Measurements from ENCODE around the gene PPP2R5A. TPM values are rescaled to one million over a fixed set of nuclear protein-coding genes. Genes with fewer than 3 reads are reported as not detected.

Gene PPP2R5A
- total and polyA plus RNA-seq, 2 of the 8 experiments (the other 6 are each of a cell fraction or from before 2014, with no cell fraction given) = 14.6 to 36.3 TPM

DNA sequence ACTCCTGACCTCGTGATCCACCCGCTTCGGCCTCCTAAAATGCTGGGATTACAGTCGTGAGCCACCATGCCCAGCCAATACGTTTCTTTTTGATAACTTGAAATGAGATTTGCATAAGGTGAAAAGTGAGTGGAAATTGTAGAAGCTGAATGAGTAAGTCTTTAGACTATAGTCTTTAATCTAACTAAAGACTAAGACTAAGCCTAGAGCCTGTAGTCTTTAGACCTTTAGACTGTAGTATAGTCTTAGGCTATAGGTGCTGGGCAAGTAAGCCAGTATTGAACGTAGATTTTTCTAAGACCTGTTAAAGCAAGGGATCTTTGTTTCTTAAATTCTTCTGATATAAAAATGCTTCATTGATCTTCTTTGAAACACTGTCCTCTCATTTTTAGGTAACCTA lies 12.1 kb downstream of the PPP2R5A start (continued):
- TF ChIP-seq, protein P1, sequence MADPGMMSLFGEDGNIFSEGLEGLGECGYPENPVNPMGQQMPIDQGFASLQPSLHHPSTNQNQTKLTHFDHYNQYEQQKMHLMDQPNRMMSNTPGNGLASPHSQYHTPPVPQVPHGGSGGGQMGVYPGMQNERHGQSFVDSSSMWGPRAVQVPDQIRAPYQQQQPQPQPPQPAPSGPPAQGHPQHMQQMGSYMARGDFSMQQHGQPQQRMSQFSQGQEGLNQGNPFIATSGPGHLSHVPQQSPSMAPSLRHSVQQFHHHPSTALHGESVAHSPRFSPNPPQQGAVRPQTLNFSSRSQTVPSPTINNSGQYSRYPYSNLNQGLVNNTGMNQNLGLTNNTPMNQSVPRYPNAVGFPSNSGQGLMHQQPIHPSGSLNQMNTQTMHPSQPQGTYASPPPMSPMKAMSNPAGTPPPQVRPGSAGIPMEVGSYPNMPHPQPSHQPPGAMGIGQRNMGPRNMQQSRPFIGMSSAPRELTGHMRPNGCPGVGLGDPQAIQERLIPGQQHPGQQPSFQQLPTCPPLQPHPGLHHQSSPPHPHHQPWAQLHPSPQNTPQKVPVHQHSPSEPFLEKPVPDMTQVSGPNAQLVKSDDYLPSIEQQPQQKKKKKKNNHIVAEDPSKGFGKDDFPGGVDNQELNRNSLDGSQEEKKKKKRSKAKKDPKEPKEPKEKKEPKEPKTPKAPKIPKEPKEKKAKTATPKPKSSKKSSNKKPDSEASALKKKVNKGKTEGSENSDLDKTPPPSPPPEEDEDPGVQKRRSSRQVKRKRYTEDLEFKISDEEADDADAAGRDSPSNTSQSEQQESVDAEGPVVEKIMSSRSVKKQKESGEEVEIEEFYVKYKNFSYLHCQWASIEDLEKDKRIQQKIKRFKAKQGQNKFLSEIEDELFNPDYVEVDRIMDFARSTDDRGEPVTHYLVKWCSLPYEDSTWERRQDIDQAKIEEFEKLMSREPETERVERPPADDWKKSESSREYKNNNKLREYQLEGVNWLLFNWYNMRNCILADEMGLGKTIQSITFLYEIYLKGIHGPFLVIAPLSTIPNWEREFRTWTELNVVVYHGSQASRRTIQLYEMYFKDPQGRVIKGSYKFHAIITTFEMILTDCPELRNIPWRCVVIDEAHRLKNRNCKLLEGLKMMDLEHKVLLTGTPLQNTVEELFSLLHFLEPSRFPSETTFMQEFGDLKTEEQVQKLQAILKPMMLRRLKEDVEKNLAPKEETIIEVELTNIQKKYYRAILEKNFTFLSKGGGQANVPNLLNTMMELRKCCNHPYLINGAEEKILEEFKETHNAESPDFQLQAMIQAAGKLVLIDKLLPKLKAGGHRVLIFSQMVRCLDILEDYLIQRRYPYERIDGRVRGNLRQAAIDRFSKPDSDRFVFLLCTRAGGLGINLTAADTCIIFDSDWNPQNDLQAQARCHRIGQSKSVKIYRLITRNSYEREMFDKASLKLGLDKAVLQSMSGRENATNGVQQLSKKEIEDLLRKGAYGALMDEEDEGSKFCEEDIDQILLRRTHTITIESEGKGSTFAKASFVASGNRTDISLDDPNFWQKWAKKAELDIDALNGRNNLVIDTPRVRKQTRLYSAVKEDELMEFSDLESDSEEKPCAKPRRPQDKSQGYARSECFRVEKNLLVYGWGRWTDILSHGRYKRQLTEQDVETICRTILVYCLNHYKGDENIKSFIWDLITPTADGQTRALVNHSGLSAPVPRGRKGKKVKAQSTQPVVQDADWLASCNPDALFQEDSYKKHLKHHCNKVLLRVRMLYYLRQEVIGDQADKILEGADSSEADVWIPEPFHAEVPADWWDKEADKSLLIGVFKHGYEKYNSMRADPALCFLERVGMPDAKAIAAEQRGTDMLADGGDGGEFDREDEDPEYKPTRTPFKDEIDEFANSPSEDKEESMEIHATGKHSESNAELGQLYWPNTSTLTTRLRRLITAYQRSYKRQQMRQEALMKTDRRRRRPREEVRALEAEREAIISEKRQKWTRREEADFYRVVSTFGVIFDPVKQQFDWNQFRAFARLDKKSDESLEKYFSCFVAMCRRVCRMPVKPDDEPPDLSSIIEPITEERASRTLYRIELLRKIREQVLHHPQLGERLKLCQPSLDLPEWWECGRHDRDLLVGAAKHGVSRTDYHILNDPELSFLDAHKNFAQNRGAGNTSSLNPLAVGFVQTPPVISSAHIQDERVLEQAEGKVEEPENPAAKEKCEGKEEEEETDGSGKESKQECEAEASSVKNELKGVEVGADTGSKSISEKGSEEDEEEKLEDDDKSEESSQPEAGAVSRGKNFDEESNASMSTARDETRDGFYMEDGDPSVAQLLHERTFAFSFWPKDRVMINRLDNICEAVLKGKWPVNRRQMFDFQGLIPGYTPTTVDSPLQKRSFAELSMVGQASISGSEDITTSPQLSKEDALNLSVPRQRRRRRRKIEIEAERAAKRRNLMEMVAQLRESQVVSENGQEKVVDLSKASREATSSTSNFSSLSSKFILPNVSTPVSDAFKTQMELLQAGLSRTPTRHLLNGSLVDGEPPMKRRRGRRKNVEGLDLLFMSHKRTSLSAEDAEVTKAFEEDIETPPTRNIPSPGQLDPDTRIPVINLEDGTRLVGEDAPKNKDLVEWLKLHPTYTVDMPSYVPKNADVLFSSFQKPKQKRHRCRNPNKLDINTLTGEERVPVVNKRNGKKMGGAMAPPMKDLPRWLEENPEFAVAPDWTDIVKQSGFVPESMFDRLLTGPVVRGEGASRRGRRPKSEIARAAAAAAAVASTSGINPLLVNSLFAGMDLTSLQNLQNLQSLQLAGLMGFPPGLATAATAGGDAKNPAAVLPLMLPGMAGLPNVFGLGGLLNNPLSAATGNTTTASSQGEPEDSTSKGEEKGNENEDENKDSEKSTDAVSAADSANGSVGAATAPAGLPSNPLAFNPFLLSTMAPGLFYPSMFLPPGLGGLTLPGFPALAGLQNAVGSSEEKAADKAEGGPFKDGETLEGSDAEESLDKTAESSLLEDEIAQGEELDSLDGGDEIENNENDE (IDR thresholded peaks at IDR 0.05; ENCODE audit: insufficient replicate concordance, low read length) = no peak
